Measurements from ENCODE around the gene SCN2A. TPM values are rescaled to one million over a fixed set of nuclear protein-coding genes. Genes with fewer than 3 reads are reported as not detected.

The SCN2A gene
- polyA plus RNA-seq, 2 of the 4 experiments (the other 2 are of a cell fraction) = 0.01 to 0.05 TPM

DNA sequence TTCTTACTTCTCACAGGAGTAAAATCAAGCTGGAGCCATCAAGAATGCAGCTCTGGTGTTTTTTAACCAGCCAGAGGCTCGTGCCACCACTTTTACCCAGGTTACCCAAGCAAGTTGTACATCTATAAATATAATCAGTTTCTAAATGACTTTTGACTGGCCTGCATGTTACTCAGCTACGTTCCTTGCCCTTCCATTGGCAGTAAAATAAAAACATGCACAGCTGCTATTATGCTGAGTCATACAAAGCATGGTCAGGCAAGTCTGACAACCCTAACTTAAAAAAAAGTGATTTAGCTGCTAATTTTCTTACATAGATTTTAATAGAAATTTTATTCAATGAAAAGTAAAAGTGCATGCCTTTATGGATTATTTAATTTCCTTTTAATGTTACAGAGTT, 118.5 kb downstream of the SCN2A start:
- Histone ChIP-seq H3K4me3 (no peak overlapping the region), H3K4me2 (peak overlapping the region; percentile 31; the same call in 1 of the 3 replicates), H3K9me3 (no peaks in the 10 kb centered on the region), H3K27ac (peak overlapping the region in 1 of 2 experiments; percentile 46; a peak in 1 of 6 replicates), H3K4me1 (peaks cover 6% of the 10 kb centered on the region; the same call in 1 of the 3 replicates)
- WGBS (ENCODE audit: missing lambda C conversion rate) = 23% methylated on average over 2 of the region's 2 CpGs
- no peak for FAIRE-seq
- ATAC-seq = peak in 1 of 2 experiments; percentile 43; a peak in 1 of 6 replicates
- ChIA-PET POLR2A (no interaction called here), CTCF (no interaction called here)
- TF ChIP-seq, protein P1, sequence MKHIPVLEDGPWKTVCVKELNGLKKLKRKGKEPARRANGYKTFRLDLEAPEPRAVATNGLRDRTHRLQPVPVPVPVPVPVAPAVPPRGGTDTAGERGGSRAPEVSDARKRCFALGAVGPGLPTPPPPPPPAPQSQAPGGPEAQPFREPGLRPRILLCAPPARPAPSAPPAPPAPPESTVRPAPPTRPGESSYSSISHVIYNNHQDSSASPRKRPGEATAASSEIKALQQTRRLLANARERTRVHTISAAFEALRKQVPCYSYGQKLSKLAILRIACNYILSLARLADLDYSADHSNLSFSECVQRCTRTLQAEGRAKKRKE (CRISPR knock-in tag; IDR thresholded peaks at IDR 0.05; ENCODE audit: low read depth) = no peak
- no peak for TF ChIP-seq ZFP36 (IDR thresholded peaks at IDR 0.05; ENCODE audit: borderline replicate concordance, partially characterized antibody)
- no peak for TF ChIP-seq ESRRA (IDR thresholded peaks at IDR 0.05; ENCODE audit: borderline replicate concordance, low read length)
- peak; percentile 88 for TF ChIP-seq MAFK (IDR thresholded peaks at IDR 0.05; ENCODE audit: partially characterized antibody)
- no peak for TF ChIP-seq FOXS1 (CRISPR knock-in tag; IDR thresholded peaks at IDR 0.05)
- TF ChIP-seq, protein P2, sequence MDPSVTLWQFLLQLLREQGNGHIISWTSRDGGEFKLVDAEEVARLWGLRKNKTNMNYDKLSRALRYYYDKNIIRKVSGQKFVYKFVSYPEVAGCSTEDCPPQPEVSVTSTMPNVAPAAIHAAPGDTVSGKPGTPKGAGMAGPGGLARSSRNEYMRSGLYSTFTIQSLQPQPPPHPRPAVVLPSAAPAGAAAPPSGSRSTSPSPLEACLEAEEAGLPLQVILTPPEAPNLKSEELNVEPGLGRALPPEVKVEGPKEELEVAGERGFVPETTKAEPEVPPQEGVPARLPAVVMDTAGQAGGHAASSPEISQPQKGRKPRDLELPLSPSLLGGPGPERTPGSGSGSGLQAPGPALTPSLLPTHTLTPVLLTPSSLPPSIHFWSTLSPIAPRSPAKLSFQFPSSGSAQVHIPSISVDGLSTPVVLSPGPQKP (IDR thresholded peaks at IDR 0.05; ENCODE audit: low read depth, low read length) = no peak
- TF ChIP-seq SREBF2 (IDR thresholded peaks at IDR 0.05) = no peak
- no peak for TF ChIP-seq RNF2 (IDR thresholded peaks at IDR 0.05; ENCODE audit: borderline replicate concordance, low read depth)
- TF ChIP-seq, protein P3, sequence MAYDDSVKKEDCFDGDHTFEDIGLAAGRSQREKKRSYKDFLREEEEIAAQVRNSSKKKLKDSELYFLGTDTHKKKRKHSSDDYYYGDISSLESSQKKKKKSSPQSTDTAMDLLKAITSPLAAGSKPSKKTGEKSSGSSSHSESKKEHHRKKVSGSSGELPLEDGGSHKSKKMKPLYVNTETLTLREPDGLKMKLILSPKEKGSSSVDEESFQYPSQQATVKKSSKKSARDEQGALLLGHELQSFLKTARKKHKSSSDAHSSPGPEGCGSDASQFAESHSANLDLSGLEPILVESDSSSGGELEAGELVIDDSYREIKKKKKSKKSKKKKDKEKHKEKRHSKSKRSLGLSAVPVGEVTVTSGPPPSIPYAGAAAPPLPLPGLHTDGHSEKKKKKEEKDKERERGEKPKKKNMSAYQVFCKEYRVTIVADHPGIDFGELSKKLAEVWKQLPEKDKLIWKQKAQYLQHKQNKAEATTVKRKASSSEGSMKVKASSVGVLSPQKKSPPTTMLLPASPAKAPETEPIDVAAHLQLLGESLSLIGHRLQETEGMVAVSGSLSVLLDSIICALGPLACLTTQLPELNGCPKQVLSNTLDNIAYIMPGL (CRISPR knock-in tag; IDR thresholded peaks at IDR 0.05; ENCODE audit: borderline replicate concordance) = no peak
- TF ChIP-seq FOSL2 (IDR thresholded peaks at IDR 0.05) = no peak
- no peak for TF ChIP-seq FOSL2 (CRISPR knock-in tag; IDR thresholded peaks at IDR 0.05)
- TF ChIP-seq, protein P4, sequence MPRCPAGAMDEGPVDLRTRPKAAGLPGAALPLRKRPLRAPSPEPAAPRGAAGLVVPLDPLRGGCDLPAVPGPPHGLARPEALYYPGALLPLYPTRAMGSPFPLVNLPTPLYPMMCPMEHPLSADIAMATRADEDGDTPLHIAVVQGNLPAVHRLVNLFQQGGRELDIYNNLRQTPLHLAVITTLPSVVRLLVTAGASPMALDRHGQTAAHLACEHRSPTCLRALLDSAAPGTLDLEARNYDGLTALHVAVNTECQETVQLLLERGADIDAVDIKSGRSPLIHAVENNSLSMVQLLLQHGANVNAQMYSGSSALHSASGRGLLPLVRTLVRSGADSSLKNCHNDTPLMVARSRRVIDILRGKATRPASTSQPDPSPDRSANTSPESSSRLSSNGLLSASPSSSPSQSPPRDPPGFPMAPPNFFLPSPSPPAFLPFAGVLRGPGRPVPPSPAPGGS (IDR thresholded peaks at IDR 0.05) = no peak
- peak; percentile 85 for TF ChIP-seq NFE2L2 (conservative IDR thresholded peaks at IDR 0.05; ENCODE audit: low read length)
- no peak for TF ChIP-seq POLR2AphosphoS2 (conservative IDR thresholded peaks at IDR 0.05; ENCODE audit: low read length)
- no peak for TF ChIP-seq NR3C1 (IDR thresholded peaks at IDR 0.05)
- DNase-seq (ENCODE audit: low read depth in 1 of 2, low spot score in 1 of 2) = peak in 1 of 2 experiments; percentile 29

DNA sequence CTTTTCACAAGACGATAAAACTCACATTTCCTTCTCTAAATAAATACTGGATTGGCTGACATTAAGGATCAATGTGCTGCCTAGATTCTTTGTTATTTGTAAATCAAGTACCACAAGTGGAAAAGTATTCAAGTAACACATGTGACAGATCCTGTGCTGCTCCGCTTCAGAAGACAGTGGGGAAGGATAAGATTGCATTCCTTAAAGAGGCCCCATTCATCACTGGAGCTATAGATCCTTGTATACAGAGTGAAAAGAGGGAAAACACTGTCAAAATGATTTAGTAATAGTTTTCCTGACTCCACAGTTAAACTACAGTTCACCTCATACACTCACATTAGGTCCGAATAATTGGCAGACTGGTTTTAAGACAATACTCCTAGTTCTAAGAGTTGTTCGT, 122.3 kb downstream of the SCN2A start:
- TF ChIP-seq FOXS1 (CRISPR knock-in tag; IDR thresholded peaks at IDR 0.05) (no peak), POLR2AphosphoS2 (conservative IDR thresholded peaks at IDR 0.05; ENCODE audit: low read length) (no peak), POLR2A (IDR thresholded peaks at IDR 0.05; ENCODE audit: low read length) (no peak), SREBF2 (IDR thresholded peaks at IDR 0.05) (no peak)
- POLR2A ChIA-PET = no interaction called here
- CTCF ChIA-PET = no interaction called here
- H3K4me1 ChIP-seq = peaks cover 6% of the 10 kb centered on the region; the same call in 1 of the 3 replicates
- no peak overlapping the region for H3K4me2 ChIP-seq
- ATAC-seq = no peak
- FAIRE-seq = no peak
- H3K9me3 ChIP-seq = no peaks in the 10 kb centered on the region
- DNase-seq (ENCODE audit: low read depth in 1 of 2, low spot score in 1 of 2) = no peak
- WGBS (ENCODE audit: missing lambda C conversion rate) = 89% methylated on average over 4 of the region's 4 CpGs
- no peak overlapping the region for H3K4me3 ChIP-seq
- H3K27ac ChIP-seq = no peak overlapping the region

DNA sequence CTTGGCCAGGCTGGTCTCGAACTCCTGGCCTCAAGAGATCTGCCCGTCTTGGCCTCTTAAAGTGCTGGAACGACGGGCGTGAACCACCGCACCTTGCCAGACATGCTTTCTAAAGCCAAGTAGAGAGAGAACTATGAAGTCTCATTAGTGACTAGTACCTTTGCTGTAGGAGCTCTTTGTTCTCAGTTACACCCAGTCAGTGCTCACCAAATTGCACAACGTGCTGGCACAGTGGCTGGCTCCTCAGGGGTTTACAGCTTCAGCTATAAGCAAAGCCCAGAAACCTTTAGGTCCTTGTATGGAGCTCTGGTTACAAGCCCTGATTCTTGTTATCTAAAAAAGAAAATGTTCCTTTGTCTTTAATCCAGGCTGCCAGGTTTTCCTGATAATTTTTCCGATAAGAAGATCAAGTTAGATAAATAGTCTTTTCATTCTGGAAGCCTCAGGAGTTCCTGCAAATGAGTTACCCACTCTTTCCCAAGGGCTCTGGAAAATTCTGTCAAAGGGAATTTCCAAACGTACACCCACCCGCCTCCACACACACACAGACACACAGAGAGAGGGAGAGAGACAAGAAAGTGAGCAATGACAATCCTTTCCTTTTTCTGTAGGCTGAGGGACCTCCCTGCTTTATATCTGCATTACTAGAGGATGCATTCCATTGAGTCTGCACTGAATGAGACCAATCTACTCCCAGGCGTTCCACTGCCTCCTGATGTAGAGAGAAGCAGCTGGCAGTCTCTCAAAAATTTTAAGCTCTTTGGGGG, 130.1 kb downstream of the SCN2A start:
- H3K9me3 ChIP-seq = no peaks in the 10 kb centered on the region
- no peaks in the 10 kb centered on the region for H3K4me1 ChIP-seq
- no peak for TF ChIP-seq MYC (IDR thresholded peaks at IDR 0.05; ENCODE audit: borderline replicate concordance, low read length)
- TF ChIP-seq, protein P5, sequence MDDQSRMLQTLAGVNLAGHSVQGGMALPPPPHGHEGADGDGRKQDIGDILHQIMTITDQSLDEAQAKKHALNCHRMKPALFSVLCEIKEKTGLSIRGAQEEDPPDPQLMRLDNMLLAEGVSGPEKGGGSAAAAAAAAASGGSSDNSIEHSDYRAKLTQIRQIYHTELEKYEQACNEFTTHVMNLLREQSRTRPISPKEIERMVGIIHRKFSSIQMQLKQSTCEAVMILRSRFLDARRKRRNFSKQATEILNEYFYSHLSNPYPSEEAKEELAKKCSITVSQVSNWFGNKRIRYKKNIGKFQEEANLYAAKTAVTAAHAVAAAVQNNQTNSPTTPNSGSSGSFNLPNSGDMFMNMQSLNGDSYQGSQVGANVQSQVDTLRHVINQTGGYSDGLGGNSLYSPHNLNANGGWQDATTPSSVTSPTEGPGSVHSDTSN (IDR thresholded peaks at IDR 0.05) = no peak
- TF ChIP-seq RNF2 (IDR thresholded peaks at IDR 0.05; ENCODE audit: borderline replicate concordance, low read depth) = no peak
- no peak for TF ChIP-seq NR3C1 (IDR thresholded peaks at IDR 0.05)
- no peak for TF ChIP-seq ZSCAN20 (CRISPR knock-in tag; IDR thresholded peaks at IDR 0.05)
- TF ChIP-seq BHLHE40 (IDR thresholded peaks at IDR 0.05; ENCODE audit: low read depth, low read length) = no peak
- TF ChIP-seq SMC3 (IDR thresholded peaks at IDR 0.05) = no peak
- TF ChIP-seq NPAS2 (CRISPR knock-in tag; IDR thresholded peaks at IDR 0.05; ENCODE audit: borderline replicate concordance) = no peak
- no peak for TF ChIP-seq POLR2AphosphoS2 (conservative IDR thresholded peaks at IDR 0.05; ENCODE audit: low read length)
- TF ChIP-seq, protein P4 (IDR thresholded peaks at IDR 0.05) = no peak
- no peak overlapping the region for H3K4me3 ChIP-seq
- ATAC-seq (no peak), FAIRE-seq (no peak), DNase-seq (ENCODE audit: low read depth in 1 of 2, low spot score in 1 of 2) (no peak)
- H3K4me2 ChIP-seq = no peak overlapping the region
- ChIA-PET POLR2A (no interaction called here), CTCF (no interaction called here)
- WGBS (ENCODE audit: missing lambda C conversion rate) = 53% methylated on average over 11 of the region's 11 CpGs
- no peak overlapping the region for H3K27ac ChIP-seq

Data from A549 (cell line).